Right lobe of liver (tissue), 4 donors: ENCODE results near the gene YIF1B.

ENCODE experiments used
- CTCF ChIP-seq, 4 donors: fragments of 200-600 bp in 3 of 4; fragments of 450-650 bp in 1 of 4; IDR thresholded peaks; one replicate each; pipeline versions ENCODE4 v1.5.1 to v1.8.0; 2016 to 2022; ENCODE audit warnings: antibody characterized with exemption in 4 of 4, mild to moderate bottlenecking in 2 of 4
- POLR2A ChIP-seq: fragments of 450-650 bp; IDR thresholded peaks from one replicate; pipeline ENCODE4 v1.6.1; 2017; ENCODE audit warnings: antibody characterized with exemption, mild to moderate bottlenecking
- donor health status: DM: no; HTN: no; CAD: no.
- donor health status: DM: no; HTN: no; CAD: no.
- donor health status: DM: no; HTN: yes; CAD: no.

- TF ChIP-seq CTCF (IDR thresholded peaks at IDR 0.05) (no peak), POLR2A (no peak)
These were observed 42.3 kb upstream of the YIF1B start for GRCh38 chr19:38358071-38358470.
